ENCODE measurements around the gene MAST1. TPM values are rescaled to one million over a fixed set of nuclear protein-coding genes. Genes with fewer than 3 reads are reported as not detected.

The MAST1 gene
- total RNA-seq, 2 experiments from 2014 or later = 0.22 to 0.60 TPM

GRCh38 chr19:12801466-12802266, 36.6 kb upstream of the MAST1 start, which contains the start of the genes PRDX2 and THSD8:
PRDX2 (minus strand) TSS chr19:12801800; CDS start chr19:12801261, 539 bp downstream.
THSD8 (plus strand) TSS chr19:12802069; CDS start chr19:12802072, 3 bp downstream.
- peaks cover 28% of the 10 kb centered on the region for H3K4me1 Mint-ChIP-seq (ENCODE audit: low read depth)
- peaks cover 18% of the 10 kb centered on the region for H3K36me3 Mint-ChIP-seq (ENCODE audit: low read depth)
- ChIA-PET POLR2A (interaction anchor here (1.0 to 4.2 kb wide), 5 partner anchors 10 to 68 kb away, joined by 4 to 40 read pairs (median 5); partner anchors contain the start of genes JUNB and TRIR), CTCF (interaction anchor here (0.7 to 2.6 kb wide), 5 partner anchors 24 to 45 kb away, joined by 3 to 12 read pairs (median 3); no protein-coding TSS in a partner anchor)
- H3K4me1 ChIP-seq (ENCODE audit: insufficient read depth, low read length) = peaks cover 38% of the 10 kb centered on the region
- H3K36me3 ChIP-seq (ENCODE audit: insufficient read depth, low read length) = peaks cover 22% of the 10 kb centered on the region
- DNase-seq (peak; percentile 46 to 87 (median 77)), ATAC-seq (ENCODE audit: poor library complexity) (peak; percentile 55)
- H3K27me3 Mint-ChIP-seq = no peaks in the 10 kb centered on the region
- H3K9me3 Mint-ChIP-seq = no peaks in the 10 kb centered on the region
- peak within 1 kb of the TSS; percentile 36 to 64 for H3K27ac ChIP-seq (ENCODE audit: low read depth in 1 of 2, low read length in 2 of 2)
- no peak for TF ChIP-seq CTCF (IDR thresholded peaks at IDR 0.05)
- H3K27me3 ChIP-seq (ENCODE audit: control insufficient read depth in 1 of 2, insufficient read depth in 2 of 2, low read length in 2 of 2) = no peaks in the 10 kb centered on the region
- H3K9me3 ChIP-seq (ENCODE audit: control insufficient read depth in 1 of 2, insufficient read depth in 1 of 2, low read length in 2 of 2) = no peaks in the 10 kb centered on the region
- H3K4me3 ChIP-seq (ENCODE audit: low read length) = peak within 1 kb of the TSS; percentile 99
- intact Hi-C loops (cut with DNase I, micrococcal nuclease) = loop anchor here in 1 of 2 experiments (10.0 kb wide), 1 partner anchor 133 kb away; the partner anchor contains the start of genes CALR and FARSA
- H3K4me3 Mint-ChIP-seq = peak within 1 kb of the TSS; percentile 91
- H3K27ac Mint-ChIP-seq = peak within 1 kb of the TSS; percentile 61

GRCh38 chr19:12802267-12803106, 35.8 kb upstream of the MAST1 start:
- intact Hi-C loops (cut with DNase I, micrococcal nuclease) = loop anchor here in 1 of 2 experiments (10.0 kb wide), 1 partner anchor 132 kb away; the partner anchor contains the start of genes CALR and FARSA
- Histone ChIP-seq H3K27ac (ENCODE audit: low read depth in 1 of 2, low read length in 2 of 2) (no peak overlapping the region), H3K4me1 (ENCODE audit: insufficient read depth, low read length) (peaks cover 43% of the 10 kb centered on the region), H3K27me3 (ENCODE audit: control insufficient read depth in 1 of 2, insufficient read depth in 2 of 2, low read length in 2 of 2) (no peaks in the 10 kb centered on the region), H3K36me3 (ENCODE audit: insufficient read depth, low read length) (peaks cover 18% of the 10 kb centered on the region), H3K4me3 (ENCODE audit: low read length) (peak overlapping the region; percentile 99), H3K9me3 (ENCODE audit: control insufficient read depth in 1 of 2, insufficient read depth in 1 of 2, low read length in 2 of 2) (no peaks in the 10 kb centered on the region)
- Mint-ChIP-seq H3K27me3 (no peaks in the 10 kb centered on the region), H3K36me3 (ENCODE audit: low read depth) (peaks cover 17% of the 10 kb centered on the region), H3K9me3 (no peaks in the 10 kb centered on the region), H3K27ac (peak overlapping the region; percentile 37), H3K4me1 (ENCODE audit: low read depth) (peaks cover 32% of the 10 kb centered on the region), H3K4me3 (peak overlapping the region; percentile 91)
- DNase-seq = no peak
- POLR2A ChIA-PET = interaction anchor here (1.0 to 4.2 kb wide), 5 partner anchors 11 to 68 kb away, joined by 4 to 40 read pairs (median 5); partner anchors contain the start of genes JUNB and TRIR
- CTCF ChIA-PET = interaction anchor here (1.1 to 2.6 kb wide), 5 partner anchors 25 to 45 kb away, joined by 3 to 12 read pairs (median 4); no protein-coding TSS in a partner anchor
- ATAC-seq (ENCODE audit: poor library complexity) = peak; percentile 11
- TF ChIP-seq CTCF (IDR thresholded peaks at IDR 0.05) = no peak

- intact Hi-C loops (cut with DNase I, micrococcal nuclease) = loop anchor here in 1 of 2 experiments (10.0 kb wide), 1 partner anchor 131 kb away; the partner anchor contains the start of genes CALR and FARSA
- DNase-seq (peak in 1 of 14 experiments; percentile 31), ATAC-seq (ENCODE audit: poor library complexity) (no peak)
- H3K27me3 ChIP-seq (ENCODE audit: control insufficient read depth in 1 of 2, insufficient read depth in 2 of 2, low read length in 2 of 2) = no peaks in the 10 kb centered on the region
- H3K36me3 ChIP-seq (ENCODE audit: insufficient read depth, low read length) = peaks cover 13% of the 10 kb centered on the region
- no peaks in the 10 kb centered on the region for H3K9me3 Mint-ChIP-seq
- no peak for TF ChIP-seq CTCF (IDR thresholded peaks at IDR 0.05)
- H3K9me3 ChIP-seq (ENCODE audit: control insufficient read depth in 1 of 2, insufficient read depth in 1 of 2, low read length in 2 of 2) = no peaks in the 10 kb centered on the region
- ChIA-PET CTCF (no interaction called here), POLR2A (no interaction called here)
- H3K27ac Mint-ChIP-seq = no peak overlapping the region
- no peak overlapping the region for H3K4me3 ChIP-seq (ENCODE audit: low read length)
- H3K4me3 Mint-ChIP-seq = no peak overlapping the region
- H3K27me3 Mint-ChIP-seq = no peaks in the 10 kb centered on the region
- H3K4me1 Mint-ChIP-seq (ENCODE audit: low read depth) = peaks cover 32% of the 10 kb centered on the region
- peaks cover 17% of the 10 kb centered on the region for H3K36me3 Mint-ChIP-seq (ENCODE audit: low read depth)
- peaks cover 44% of the 10 kb centered on the region for H3K4me1 ChIP-seq (ENCODE audit: insufficient read depth, low read length)
- H3K27ac ChIP-seq (ENCODE audit: low read depth in 1 of 2, low read length in 2 of 2) = no peak overlapping the region
These were observed 34.3 kb upstream of the MAST1 start for GRCh38 chr19:12804051-12804450.
